B cell (primary cell): ENCODE measurements around the gene CDC20B. TPM values are rescaled to one million over a fixed set of nuclear protein-coding genes. Genes with fewer than 3 reads are reported as not detected.

Experiments used
- ATAC-seq: fragments of 200-7000 bp; cut with Tn5 transposase; one replicate; pipeline ENCODE4 v1.10.0; 2021; ENCODE audit warnings: low read depth, mild to moderate bottlenecking, moderate number of reproducible peaks, moderate library complexity
- CTCF ChIA-PET: fragments of 350-600 bp; sonication (Branson Sonifier 250); formaldehyde crosslinking; loops from one replicate; lab custom pipeline; 2021; ENCODE audit warnings: antibody characterized with exemption, inconsistent platforms; lab: Charles Lee
- POLR2A ChIA-PET: fragments of 350-600 bp; sonication (Branson Sonifier 250); formaldehyde crosslinking; loops from one replicate; lab custom pipeline; 2021; ENCODE audit warnings: antibody characterized with exemption; lab: Charles Lee
- DNase-seq: peaks from one replicate; pipeline ENCODE4 v3.0.0; 2013
- H2AFZ ChIP-seq: 2 replicates; pipeline ENCODE4 v1.6.1; 2012; ENCODE audit warnings: mild to moderate bottlenecking, low read depth, low read length; ENCODE audit not compliant: insufficient read depth, poor library complexity, severe bottlenecking
- H3K27ac ChIP-seq, 2 donors: 1 replicate in 1 of 2; 2 replicates in 1 of 2; pipeline ENCODE4 v1.5.1; 2012 to 2013; ENCODE audit warnings: low read length in 2 of 2, mild to moderate bottlenecking in 2 of 2, moderate library complexity in 1 of 2
- H3K27me3 ChIP-seq, 4 experiments: fragments of 200-600 bp in 1 of 4; sonication (generic) in 1 of 4; replicated peaks in 1 of 4; 1 replicate in 2 of 4; 2 replicates in 2 of 4; pipeline versions ENCODE4 v1.6.1 to v1.7.0; 2013 to 2016; ENCODE audit warnings: low read length in 3 of 4, mild to moderate bottlenecking in 2 of 4, mixed read lengths in 1 of 4, moderate library complexity in 1 of 4; ENCODE audit not compliant: insufficient read depth in 4 of 4, control insufficient read depth in 3 of 4; ENCODE audit errors: control extremely low read depth in 1 of 4
- H3K36me3 ChIP-seq, 2 experiments: replicated peaks in 1 of 2; 1 replicate in 1 of 2; 2 replicates in 1 of 2; pipeline versions ENCODE4 v1.6.1 to v1.7.1; 2013; ENCODE audit warnings: low read length in 1 of 2; ENCODE audit not compliant: insufficient read depth in 2 of 2, control insufficient read depth in 1 of 2; ENCODE audit errors: control extremely low read depth in 1 of 2, extremely low read depth in 1 of 2
- H3K4me1 ChIP-seq, 2 donors: fragments of 200-600 bp in 1 of 2; sonication (generic) in 1 of 2; 1 replicate in 1 of 2; 2 replicates in 1 of 2; pipeline versions ENCODE4 v1.5.1 to v1.6.1; 2013 to 2017; ENCODE audit warnings: low read length in 2 of 2; ENCODE audit not compliant: control insufficient read depth in 2 of 2, insufficient read depth in 2 of 2
- H3K4me2 ChIP-seq: replicated peaks from 2 replicates; pipeline ENCODE3; 2012; ENCODE audit warnings: mild to moderate bottlenecking, low read depth, low read length; ENCODE audit not compliant: poor library complexity, severe bottlenecking
- H3K4me3 ChIP-seq, 5 experiments: fragments of 200-600 bp in 1 of 5; sonication (generic) in 1 of 5; 1 replicate in 3 of 5; 2 replicates in 2 of 5; pipeline versions ENCODE4 v1.5.1 to v1.7.0; 2011 to 2016; ENCODE audit warnings: low read length in 4 of 5, mild to moderate bottlenecking in 4 of 5, low read depth in 2 of 5, control low read depth in 1 of 5, moderate library complexity in 1 of 5; ENCODE audit not compliant: insufficient read depth in 1 of 5; ENCODE audit errors: control extremely low read depth in 1 of 5, extremely low read depth in 1 of 5
- H3K79me2 ChIP-seq: fragments of 200-600 bp; sonication (generic); one replicate; pipeline ENCODE4 v1.6.0; 2016; ENCODE audit warnings: low read length; ENCODE audit not compliant: control insufficient read depth, insufficient read depth
- H3K9ac ChIP-seq: fragments of 200-600 bp; sonication (generic); 2 replicates; pipeline ENCODE4 v1.6.1; 2017; ENCODE audit warnings: mild to moderate bottlenecking, low read length, moderate library complexity
- H3K9me3 ChIP-seq, 3 donors: one replicate each; pipeline versions ENCODE4 v1.6.1 to v1.7.1; 2013; ENCODE audit warnings: low read length in 2 of 3; ENCODE audit not compliant: control insufficient read depth in 2 of 3, insufficient read depth in 1 of 3; ENCODE audit errors: control extremely low read depth in 1 of 3
- H4K20me1 ChIP-seq: 2 replicates; pipeline ENCODE4 v1.6.0; 2012; ENCODE audit warnings: mild to moderate bottlenecking, low read length; ENCODE audit not compliant: insufficient read depth, control insufficient read depth, poor library complexity, severe bottlenecking
- H3K27ac Mint-ChIP-seq: one replicate; pipeline ENCODE4 v1.8.0; 2021; ENCODE audit warnings: mixed read lengths
- H3K27me3 Mint-ChIP-seq: one replicate; pipeline ENCODE4 v1.8.0; 2021; ENCODE audit warnings: mixed read lengths
- H3K4me1 Mint-ChIP-seq: one replicate; pipeline ENCODE4 v1.8.0; 2021; ENCODE audit warnings: mixed read lengths
- H3K4me3 Mint-ChIP-seq: one replicate; pipeline ENCODE4 v1.8.0; 2021; ENCODE audit warnings: mixed read lengths
- H3K9me3 Mint-ChIP-seq: one replicate; pipeline ENCODE4 v1.8.0; 2022; ENCODE audit warnings: mixed read lengths; ENCODE audit not compliant: insufficient read depth
- EZH2 ChIP-seq: IDR thresholded peaks from 2 replicates; pipeline ENCODE4 v1.6.1; 2012; ENCODE audit warnings: borderline replicate concordance, low read depth, mild to moderate bottlenecking, moderate library complexity, low read length; ENCODE audit not compliant: insufficient read depth, poor library complexity, severe bottlenecking
- WGBS: methylation state at CpG from one replicate; pipeline ENCODE4 v1.1.5; 2013; ENCODE audit warnings: missing lambda C conversion rate; ENCODE audit not compliant: insufficient coverage; 5-methylcytosine and 5-hydroxymethylcytosine counted together
- intact Hi-C: fragments of 100-400 bp; cut with micrococcal nuclease; formaldehyde crosslinking; loops from one replicate; pipeline ENCODE4 v1.10.0; 2022
- polyA plus RNA-seq: library from polyadenylated mRNA; depleted of rRNA; stranded (reverse); fragments of >200 nt; gene quantifications from 2 replicates; pipeline ENCODE4 v1.2.3, GENCODE V29; 2012
- total RNA-seq, 2 donors: library from RNA; stranded (reverse); fragments of 120-200 nt in 1 of 2; gene quantifications; 1 replicate in 1 of 2; 2 replicates in 1 of 2; pipeline versions ENCODE4 v1.2.3 to v1.2.4, GENCODE V29; 2013 to 2022
- TF ChIP-seq, protein P1 (sequence below): fragments of 200-600 bp; IDR thresholded peaks from one replicate; pipeline ENCODE4 v1.8.0; 2022; ENCODE audit warnings: antibody characterized with exemption, mild to moderate bottlenecking

CDC20B gene
- total and polyA plus RNA-seq, 2 donors (not counting 1 experiment from before 2014, with no cell fraction given), result 0.09 TPM; not detected in 1

DNA sequence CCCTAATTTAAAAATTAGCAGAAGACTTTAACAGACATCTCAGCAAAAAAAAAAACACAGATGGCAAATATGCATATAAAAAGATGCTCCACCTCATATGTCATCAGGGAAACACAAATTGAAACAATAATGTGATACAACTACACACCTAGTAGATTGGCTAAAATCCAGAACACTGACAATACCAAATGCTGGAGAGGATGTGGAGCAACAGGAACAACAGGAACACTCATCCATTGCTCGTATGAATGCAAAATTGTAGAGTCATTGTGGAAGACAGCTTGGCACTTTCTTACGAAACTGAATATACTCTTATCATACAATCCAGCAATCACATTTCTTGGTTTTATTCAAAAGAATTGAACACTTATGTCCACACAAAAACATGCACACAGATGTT, 32.0 kb upstream of the CDC20B start:
- H3K36me3 ChIP-seq, result no peaks in the 10 kb centered on the region
- H3K27me3 ChIP-seq, result peaks cover 0 to 5% (median under 1%) of the 10 kb centered on the region in 4 experiments
- no peaks in the 10 kb centered on the region for H3K79me2 ChIP-seq
- no peak for TF ChIP-seq EZH2
- TF ChIP-seq, protein P1, sequence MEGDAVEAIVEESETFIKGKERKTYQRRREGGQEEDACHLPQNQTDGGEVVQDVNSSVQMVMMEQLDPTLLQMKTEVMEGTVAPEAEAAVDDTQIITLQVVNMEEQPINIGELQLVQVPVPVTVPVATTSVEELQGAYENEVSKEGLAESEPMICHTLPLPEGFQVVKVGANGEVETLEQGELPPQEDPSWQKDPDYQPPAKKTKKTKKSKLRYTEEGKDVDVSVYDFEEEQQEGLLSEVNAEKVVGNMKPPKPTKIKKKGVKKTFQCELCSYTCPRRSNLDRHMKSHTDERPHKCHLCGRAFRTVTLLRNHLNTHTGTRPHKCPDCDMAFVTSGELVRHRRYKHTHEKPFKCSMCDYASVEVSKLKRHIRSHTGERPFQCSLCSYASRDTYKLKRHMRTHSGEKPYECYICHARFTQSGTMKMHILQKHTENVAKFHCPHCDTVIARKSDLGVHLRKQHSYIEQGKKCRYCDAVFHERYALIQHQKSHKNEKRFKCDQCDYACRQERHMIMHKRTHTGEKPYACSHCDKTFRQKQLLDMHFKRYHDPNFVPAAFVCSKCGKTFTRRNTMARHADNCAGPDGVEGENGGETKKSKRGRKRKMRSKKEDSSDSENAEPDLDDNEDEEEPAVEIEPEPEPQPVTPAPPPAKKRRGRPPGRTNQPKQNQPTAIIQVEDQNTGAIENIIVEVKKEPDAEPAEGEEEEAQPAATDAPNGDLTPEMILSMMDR, result no peak
- peaks cover 27% of the 10 kb centered on the region for H3K27me3 Mint-ChIP-seq
- no peak for DNase-seq
- H3K9me3 ChIP-seq, result peaks cover 0 to 7% (median 0%) of the 10 kb centered on the region in 3 donors
- H3K4me2 ChIP-seq, result no peak overlapping the region
- no peak overlapping the region for H3K4me3 Mint-ChIP-seq
- no peak overlapping the region for H3K27ac Mint-ChIP-seq
- no peaks in the 10 kb centered on the region for H3K9me3 Mint-ChIP-seq
- POLR2A ChIA-PET, result no interaction called here
- intact Hi-C loops, result no loop called here
- H3K9ac ChIP-seq, result no peak overlapping the region
- no peaks in the 10 kb centered on the region for H3K4me1 ChIP-seq
- no peak overlapping the region for H3K4me3 ChIP-seq
- H3K4me1 Mint-ChIP-seq, result no peaks in the 10 kb centered on the region
- no peak overlapping the region for H3K27ac ChIP-seq
- CTCF ChIA-PET, result no interaction called here
- H4K20me1 ChIP-seq, result no peaks in the 10 kb centered on the region
- no peak overlapping the region for H2AFZ ChIP-seq
- 80% methylated on average over 1 of the region's 2 CpGs for WGBS
- no peak for ATAC-seq

GRCh38 chr5:55191165-55191564, 18.2 kb upstream of the CDC20B start:
- WGBS, result no CpG with 5 or more reads among the region's 2 CpGs
- Mint-ChIP-seq H3K4me3 (no peak overlapping the region), H3K27ac (no peak overlapping the region), H3K27me3 (peaks cover 61% of the 10 kb centered on the region), H3K4me1 (no peaks in the 10 kb centered on the region), H3K9me3 (no peaks in the 10 kb centered on the region)
- no peaks in the 10 kb centered on the region for H4K20me1 ChIP-seq
- DNase-seq (no peak), ATAC-seq (no peak)
- no peak overlapping the region for H3K4me2 ChIP-seq
- intact Hi-C loops, result no loop called here
- no peak overlapping the region for H2AFZ ChIP-seq
- no peaks in the 10 kb centered on the region for H3K9me3 ChIP-seq
- ChIA-PET CTCF (no interaction called here), POLR2A (no interaction called here)
- H3K27ac ChIP-seq, result no peak overlapping the region
- peaks cover 0 to 29% (median 4%) of the 10 kb centered on the region in 4 experiments for H3K27me3 ChIP-seq
- no peak overlapping the region for H3K4me3 ChIP-seq
- no peak overlapping the region for H3K9ac ChIP-seq
- TF ChIP-seq, protein P1, result no peak
- no peak for TF ChIP-seq EZH2
- no peaks in the 10 kb centered on the region for H3K4me1 ChIP-seq
- H3K36me3 ChIP-seq, result no peaks in the 10 kb centered on the region
- H3K79me2 ChIP-seq, result no peaks in the 10 kb centered on the region
